HPDE6-E6E7 (cell line): ENCODE measurements around the gene CTTN.

Experiments used
- DNase-seq: peaks from one replicate; pipeline ENCODE4 v3.0.0; 2011; ENCODE audit warnings: missing footprints; ENCODE audit errors: extremely low spot score

CTTN gene

GRCh38 chr11:70409437-70409836 is 11.1 kb downstream of the CTTN start:
- DNase-seq = no peak

GRCh38 chr11:70409871-70410270 is 11.5 kb downstream of the CTTN start:
- DNase-seq = no peak

GRCh38 chr11:70410276-70411205 is 12.2 kb downstream of the CTTN start:
- no peak for DNase-seq

- no peak for DNase-seq
These were observed 13.6 kb downstream of the CTTN start for GRCh38 chr11:70411713-70412452.

GRCh38 chr11:70413151-70413550 is 14.8 kb downstream of the CTTN start:
- no peak for DNase-seq

- DNase-seq = no peak
These were observed 16.2 kb downstream of the CTTN start for GRCh38 chr11:70414341-70415100.

- DNase-seq = no peak
These were observed 16.9 kb downstream of the CTTN start for GRCh38 chr11:70415191-70415590.

- no peak for DNase-seq
These were observed 17.5 kb downstream of the CTTN start for GRCh38 chr11:70415642-70416395.

- no peak for DNase-seq
These were observed 18.6 kb downstream of the CTTN start for GRCh38 chr11:70416881-70417280.

- no peak for DNase-seq
These were observed 19.8 kb downstream of the CTTN start for GRCh38 chr11:70418130-70418529.

GRCh38 chr11:70419307-70420007 is 21.1 kb downstream of the CTTN start:
- no peak for DNase-seq

GRCh38 chr11:70420008-70420464 is 21.7 kb downstream of the CTTN start:
- DNase-seq = no peak

- DNase-seq = no peak
These were observed 22.2 kb downstream of the CTTN start for GRCh38 chr11:70420496-70420895.

- no peak for DNase-seq
These were observed 22.8 kb downstream of the CTTN start for GRCh38 chr11:70421123-70421522.

GRCh38 chr11:70422692-70423522 is 24.6 kb downstream of the CTTN start:
- no peak for DNase-seq

- no peak for DNase-seq
These were observed 25.5 kb downstream of the CTTN start for GRCh38 chr11:70423523-70424505.

- no peak for DNase-seq
These were observed 26.5 kb downstream of the CTTN start for GRCh38 chr11:70424765-70425344.

- no peak for DNase-seq
These were observed 29.1 kb downstream of the CTTN start for GRCh38 chr11:70427436-70427835.
